Kidney epithelial cell (primary cell): ENCODE measurements around the gene TCEA2. TPM values are rescaled to one million over a fixed set of nuclear protein-coding genes. Genes with fewer than 3 reads are reported as not detected.

Experiments
- DNase-seq: peaks from one replicate; pipeline ENCODE4 v3.0.0-alpha.2; 2010; ENCODE audit warnings: low read depth
- H3K27me3 ChIP-seq: 2 replicates; pipeline ENCODE4 v1.6.0; 2011; ENCODE audit warnings: low read length; ENCODE audit not compliant: control insufficient read depth, insufficient read depth
- H3K36me3 ChIP-seq: 2 replicates; pipeline ENCODE4 v1.5.1; 2011; ENCODE audit warnings: low read length; ENCODE audit not compliant: control insufficient read depth, insufficient read depth
- H3K4me3 ChIP-seq: 2 replicates; pipeline ENCODE4 v1.5.1; 2011; ENCODE audit warnings: low read depth, mild to moderate bottlenecking, control low read depth, low read length
- total RNA-seq: library from RNA; depleted of rRNA; stranded (reverse); fragments of >200 nt; gene quantifications from 2 replicates; pipeline ENCODE4 v1.2.3, GENCODE V29; 2015
- TF ChIP-seq, protein P1 (sequence below): IDR thresholded peaks from 2 replicates; pipeline ENCODE4 v1.5.1; 2011; ENCODE audit warnings: mild to moderate bottlenecking, moderate library complexity, low read length, control low read depth, inconsistent platforms; ENCODE audit not compliant: insufficient read depth, poor library complexity, severe bottlenecking

TCEA2 gene
- total RNA-seq, 1 donor from 2014 or later: 23.9 TPM

DNA sequence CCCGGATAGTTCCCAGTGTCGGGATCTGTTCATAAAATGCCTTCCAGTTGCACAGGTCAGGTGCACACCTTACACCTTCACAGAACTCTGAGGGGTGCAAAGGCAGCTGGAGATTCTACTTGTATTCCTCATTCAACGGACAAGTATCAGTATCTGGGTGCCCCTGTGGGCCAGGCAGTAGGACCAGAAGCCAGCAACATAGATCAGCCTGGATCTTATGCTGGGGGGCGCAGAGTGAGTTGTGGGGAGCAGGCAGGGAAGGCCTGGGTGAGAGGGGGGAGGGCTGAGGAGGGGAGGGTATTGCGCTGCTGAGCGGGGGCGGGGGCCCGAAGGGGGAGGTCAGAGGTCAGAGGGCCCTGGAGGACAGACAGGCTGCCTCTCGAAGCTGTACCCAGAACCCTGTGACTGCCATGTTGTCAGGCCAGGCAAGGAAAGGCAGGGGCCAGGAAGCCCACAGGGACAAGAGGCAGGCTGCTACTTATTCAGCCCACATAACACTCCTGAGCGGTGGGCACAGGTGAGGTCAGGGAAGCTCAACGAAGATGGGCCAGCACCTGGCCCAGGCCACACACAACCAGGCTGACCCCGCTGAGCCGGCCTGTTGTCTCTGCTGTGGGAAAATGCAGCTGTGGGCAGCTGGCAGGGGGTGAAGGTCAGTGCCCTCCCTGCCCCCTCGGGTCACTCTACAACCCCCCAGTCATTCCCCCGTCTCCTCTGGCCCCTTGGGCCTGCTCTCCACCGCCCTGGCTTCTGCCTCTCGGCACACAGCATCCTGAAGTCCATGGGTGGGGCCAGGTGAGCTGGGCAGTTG is 18.0 kb downstream of the TCEA2 start:
- H3K4me3 ChIP-seq: no peak overlapping the region
- peaks cover 39% of the 10 kb centered on the region for H3K27me3 ChIP-seq
- TF ChIP-seq, protein P1, sequence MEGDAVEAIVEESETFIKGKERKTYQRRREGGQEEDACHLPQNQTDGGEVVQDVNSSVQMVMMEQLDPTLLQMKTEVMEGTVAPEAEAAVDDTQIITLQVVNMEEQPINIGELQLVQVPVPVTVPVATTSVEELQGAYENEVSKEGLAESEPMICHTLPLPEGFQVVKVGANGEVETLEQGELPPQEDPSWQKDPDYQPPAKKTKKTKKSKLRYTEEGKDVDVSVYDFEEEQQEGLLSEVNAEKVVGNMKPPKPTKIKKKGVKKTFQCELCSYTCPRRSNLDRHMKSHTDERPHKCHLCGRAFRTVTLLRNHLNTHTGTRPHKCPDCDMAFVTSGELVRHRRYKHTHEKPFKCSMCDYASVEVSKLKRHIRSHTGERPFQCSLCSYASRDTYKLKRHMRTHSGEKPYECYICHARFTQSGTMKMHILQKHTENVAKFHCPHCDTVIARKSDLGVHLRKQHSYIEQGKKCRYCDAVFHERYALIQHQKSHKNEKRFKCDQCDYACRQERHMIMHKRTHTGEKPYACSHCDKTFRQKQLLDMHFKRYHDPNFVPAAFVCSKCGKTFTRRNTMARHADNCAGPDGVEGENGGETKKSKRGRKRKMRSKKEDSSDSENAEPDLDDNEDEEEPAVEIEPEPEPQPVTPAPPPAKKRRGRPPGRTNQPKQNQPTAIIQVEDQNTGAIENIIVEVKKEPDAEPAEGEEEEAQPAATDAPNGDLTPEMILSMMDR: no peak
- no peaks in the 10 kb centered on the region for H3K36me3 ChIP-seq
- DNase-seq: no peak

- TF ChIP-seq, protein P1: no peak
- H3K27me3 ChIP-seq: peaks cover 39% of the 10 kb centered on the region
- DNase-seq: no peak
- H3K4me3 ChIP-seq: no peak overlapping the region
- H3K36me3 ChIP-seq: no peaks in the 10 kb centered on the region
Observed at GRCh38 chr20:64081624-64081964, 18.6 kb downstream of the TCEA2 start.

DNA sequence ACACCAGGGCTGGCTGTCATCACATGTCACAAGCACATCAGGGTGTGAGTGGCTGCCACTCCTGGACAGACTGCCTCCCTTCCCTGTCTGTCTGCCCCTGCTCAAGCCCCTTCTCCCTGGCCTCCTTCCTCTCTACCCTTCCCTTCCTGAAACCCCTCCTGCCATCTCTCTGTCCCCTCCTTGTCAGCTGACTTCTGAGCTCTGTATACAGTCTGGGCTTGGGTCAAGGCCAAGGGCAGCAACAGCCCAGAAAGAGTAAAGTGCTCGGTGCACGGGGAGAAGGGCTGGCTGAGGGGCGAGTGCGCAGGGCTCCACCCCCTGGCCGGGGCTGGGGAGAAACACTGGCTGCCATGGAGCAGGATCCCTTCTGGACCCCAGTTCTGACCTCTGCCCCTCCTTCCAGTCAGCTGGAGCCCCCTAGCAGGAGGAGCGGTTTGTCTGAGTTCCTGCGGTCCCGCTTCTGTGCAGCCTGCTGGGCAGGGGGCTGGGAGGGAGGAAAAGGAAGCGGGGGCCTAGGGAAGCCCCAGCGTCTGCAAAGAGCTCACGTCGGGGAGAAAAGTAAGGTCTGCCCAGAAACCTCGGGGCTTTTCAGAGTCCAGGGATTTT is 19.2 kb downstream of the TCEA2 start:
- Histone ChIP-seq H3K36me3 (no peaks in the 10 kb centered on the region), H3K27me3 (peaks cover 42% of the 10 kb centered on the region), H3K4me3 (no peak overlapping the region)
- no peak for DNase-seq
- TF ChIP-seq, protein P1: no peak

DNA sequence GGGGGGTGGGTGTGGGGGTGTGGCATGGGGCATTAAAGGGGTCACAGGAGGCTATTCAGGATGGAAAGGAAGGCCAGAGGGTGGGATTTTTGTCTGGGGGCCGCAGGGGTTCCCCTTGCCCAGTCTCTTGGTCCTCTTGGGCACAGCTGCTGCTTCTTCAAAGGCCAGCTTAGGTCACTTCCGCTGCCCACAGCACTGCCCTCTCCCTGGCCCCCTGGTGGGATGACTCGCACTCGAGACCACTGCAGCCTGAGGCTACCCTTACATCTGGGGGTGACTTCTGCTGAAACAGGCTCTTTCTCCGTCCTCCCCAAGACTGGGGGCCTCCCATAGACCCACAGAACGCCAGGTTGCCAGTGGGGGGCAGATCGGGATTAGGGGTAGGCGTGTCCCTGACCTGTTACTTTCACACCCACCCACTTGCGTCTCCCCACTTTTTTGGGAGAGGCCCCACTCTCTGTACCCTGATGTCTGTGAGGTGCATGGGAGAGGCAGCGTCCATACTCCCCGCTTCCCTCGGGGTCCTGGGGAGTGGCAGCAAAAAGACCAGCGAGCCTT is 19.9 kb downstream of the TCEA2 start:
- DNase-seq: no peak
- Histone ChIP-seq H3K27me3 (peaks cover 45% of the 10 kb centered on the region), H3K36me3 (no peaks in the 10 kb centered on the region), H3K4me3 (peak overlapping the region; percentile 4)
- TF ChIP-seq, protein P1: no peak

DNA sequence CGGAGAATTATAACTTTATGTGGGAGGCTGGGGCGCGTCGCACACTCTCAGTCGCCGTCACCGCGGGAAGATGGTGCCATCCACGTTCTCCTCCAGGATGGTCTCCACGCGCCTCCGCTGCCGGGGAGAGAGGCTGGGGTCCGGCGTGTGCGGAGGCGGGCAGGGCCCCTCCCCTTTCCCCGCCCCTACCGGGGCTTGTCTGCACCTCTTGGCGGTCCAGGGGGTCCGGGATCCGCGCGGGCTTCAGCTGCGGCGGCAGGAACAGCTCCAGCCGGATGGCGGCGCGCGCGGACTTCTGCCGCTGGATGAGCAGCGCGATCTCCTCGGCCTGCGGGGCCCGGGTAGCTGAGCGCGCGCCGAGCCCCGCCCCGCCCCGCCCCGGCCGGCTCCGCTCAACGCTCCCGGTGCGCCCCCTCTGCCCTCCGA is 20.4 kb downstream of the TCEA2 start:
- Histone ChIP-seq H3K36me3 (no peaks in the 10 kb centered on the region), H3K4me3 (peak overlapping the region; percentile 30), H3K27me3 (peaks cover 49% of the 10 kb centered on the region)
- TF ChIP-seq, protein P1: peak; percentile 55
- no peak for DNase-seq
